Bronchial epithelial cell (primary cell): ENCODE measurements around the gene ADAMTS8. TPM values are rescaled to one million over a fixed set of nuclear protein-coding genes. Genes with fewer than 3 reads are reported as not detected.

Experiments
- DNase-seq: peaks from one replicate; pipeline ENCODE4 v3.0.0-alpha.2; 2010; ENCODE audit warnings: low read depth
- FAIRE-seq: peaks from 2 replicates; lab custom pipeline; 2011; peaks lifted over from hg19 to GRCh38; lab: Jason Lieb, UNC
- H3K27me3 ChIP-seq: 2 replicates; pipeline ENCODE4 v1.5.1; 2011; ENCODE audit warnings: low read length; ENCODE audit not compliant: control insufficient read depth, insufficient read depth
- H3K36me3 ChIP-seq: 2 replicates; pipeline ENCODE4 v1.5.1; 2011; ENCODE audit warnings: low read length; ENCODE audit not compliant: control insufficient read depth, insufficient read depth
- H3K4me3 ChIP-seq: 2 replicates; pipeline ENCODE4 v1.5.1; 2011; ENCODE audit warnings: mild to moderate bottlenecking, low read depth, low read length, control low read depth
- CTCF ChIP-seq: IDR thresholded peaks from 2 replicates; pipeline ENCODE4 v1.5.1; 2011; ENCODE audit warnings: mild to moderate bottlenecking, moderate library complexity, low read length, control low read depth, inconsistent platforms; ENCODE audit not compliant: insufficient read depth, severe bottlenecking
- total RNA-seq: library from RNA; depleted of rRNA; stranded (reverse); fragments of >200 nt; gene quantifications from 2 replicates; pipeline ENCODE4 v1.2.1, GENCODE V29; 2014

Gene ADAMTS8
- total RNA-seq, 1 donor from 2014 or later = not detected

DNA sequence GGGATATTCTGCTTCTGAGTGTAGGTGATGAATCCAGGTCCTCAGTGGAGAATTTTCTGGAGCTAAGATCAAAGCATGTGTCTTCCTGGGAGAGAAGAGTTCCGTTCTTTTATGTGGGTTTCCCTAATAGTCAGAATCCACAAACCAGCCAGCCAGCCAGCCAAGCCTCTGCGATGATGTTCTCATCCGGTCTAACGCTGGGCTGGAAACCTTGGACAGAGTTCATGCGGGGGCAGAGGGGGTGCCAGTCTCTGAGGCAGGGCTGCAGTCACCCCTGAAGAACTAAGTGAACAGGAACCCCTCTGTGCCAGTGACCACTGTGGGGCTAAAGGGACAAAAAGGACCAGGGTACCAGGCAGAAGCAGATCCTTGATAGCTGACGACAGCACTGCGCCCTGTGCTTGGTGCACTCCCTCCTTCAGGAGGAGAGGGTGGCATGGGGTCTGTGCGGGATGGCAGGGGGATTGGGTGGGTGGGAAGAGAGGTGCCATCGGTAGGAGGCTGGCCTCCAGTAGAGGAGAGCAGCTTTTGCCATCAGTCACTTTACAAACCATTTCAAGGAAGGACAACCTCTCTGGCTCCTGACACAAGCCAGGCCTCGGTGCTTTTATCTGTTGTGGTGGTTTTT lies 47.1 kb upstream of the ADAMTS8 start:
- Histone ChIP-seq H3K27me3 (no peaks in the 10 kb centered on the region), H3K4me3 (no peak overlapping the region), H3K36me3 (peaks cover 1% of the 10 kb centered on the region)
- no peak for TF ChIP-seq CTCF
- no peak for DNase-seq
- no peak for FAIRE-seq

DNA sequence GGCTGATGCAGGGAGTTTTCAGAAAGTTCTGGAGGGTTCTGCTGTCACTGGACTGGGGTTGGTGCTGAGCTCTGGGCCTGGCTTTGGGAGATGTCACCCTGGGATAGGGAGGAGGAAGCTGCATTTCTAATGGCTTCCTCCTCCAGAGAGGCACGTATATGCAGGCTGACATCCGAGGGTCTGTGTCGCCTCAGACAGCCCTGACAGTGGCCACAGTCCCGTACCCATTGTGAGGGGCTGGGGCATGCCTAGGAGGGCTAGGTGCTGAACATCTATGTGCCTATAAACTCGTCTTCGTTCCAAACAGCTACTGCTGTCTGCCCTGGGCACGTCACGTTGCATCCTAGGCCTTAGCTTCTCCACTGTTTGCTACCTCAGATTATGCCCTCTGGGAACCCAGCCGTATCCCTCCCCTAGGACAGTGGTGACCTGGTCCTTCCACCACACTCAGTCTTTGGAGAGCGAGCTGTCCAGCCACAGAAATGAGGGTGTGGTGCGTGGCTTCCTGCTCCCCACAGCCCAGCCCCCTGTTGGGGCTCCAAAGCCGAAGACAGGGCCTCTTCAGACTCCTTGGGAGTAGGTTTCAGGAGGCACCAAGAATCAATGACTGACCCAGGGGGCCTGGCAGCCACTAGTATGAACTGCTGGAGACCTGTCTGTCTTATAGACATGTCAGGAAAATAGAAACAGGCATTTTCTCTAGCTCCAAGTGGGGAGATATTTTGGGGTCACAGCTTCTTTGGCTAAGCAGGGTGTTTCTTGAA lies 46.4 kb upstream of the ADAMTS8 start:
- DNase-seq (no peak), FAIRE-seq (no peak)
- no peak for TF ChIP-seq CTCF
- H3K36me3 ChIP-seq = peaks cover 1% of the 10 kb centered on the region
- H3K4me3 ChIP-seq = no peak overlapping the region
- no peaks in the 10 kb centered on the region for H3K27me3 ChIP-seq

DNA sequence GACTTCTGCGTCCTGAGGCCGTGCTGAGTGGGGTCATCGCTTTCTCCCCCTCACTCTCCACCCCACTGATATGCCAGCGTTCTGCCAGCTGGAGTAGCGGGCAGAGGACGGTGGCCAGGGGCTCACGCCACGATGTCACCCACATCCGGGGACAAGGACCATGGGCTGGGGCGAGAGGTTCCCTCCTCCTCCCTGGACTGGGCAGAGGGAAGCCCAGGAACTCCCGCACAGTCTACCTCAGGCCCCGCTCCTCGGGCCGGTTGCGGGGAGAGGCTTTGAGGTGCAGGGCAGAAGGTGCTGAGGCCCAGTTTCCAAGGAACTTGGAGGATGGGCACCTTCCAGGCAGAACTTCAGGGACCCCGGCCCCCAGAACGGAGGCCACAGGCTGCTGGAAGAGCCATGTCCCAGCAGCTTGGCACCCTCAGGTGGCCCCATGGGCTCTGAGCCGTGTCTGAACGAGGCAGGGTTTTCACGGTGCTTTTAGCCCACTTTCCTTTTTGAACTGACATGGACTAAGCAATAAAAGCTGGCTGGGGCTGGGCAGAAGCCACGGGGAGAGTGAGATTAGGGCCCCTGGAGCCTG lies 45.5 kb upstream of the ADAMTS8 start:
- Histone ChIP-seq H3K4me3 (no peak overlapping the region), H3K27me3 (no peaks in the 10 kb centered on the region), H3K36me3 (peaks cover 1% of the 10 kb centered on the region)
- DNase-seq = no peak
- FAIRE-seq = no peak
- TF ChIP-seq CTCF = no peak

DNA sequence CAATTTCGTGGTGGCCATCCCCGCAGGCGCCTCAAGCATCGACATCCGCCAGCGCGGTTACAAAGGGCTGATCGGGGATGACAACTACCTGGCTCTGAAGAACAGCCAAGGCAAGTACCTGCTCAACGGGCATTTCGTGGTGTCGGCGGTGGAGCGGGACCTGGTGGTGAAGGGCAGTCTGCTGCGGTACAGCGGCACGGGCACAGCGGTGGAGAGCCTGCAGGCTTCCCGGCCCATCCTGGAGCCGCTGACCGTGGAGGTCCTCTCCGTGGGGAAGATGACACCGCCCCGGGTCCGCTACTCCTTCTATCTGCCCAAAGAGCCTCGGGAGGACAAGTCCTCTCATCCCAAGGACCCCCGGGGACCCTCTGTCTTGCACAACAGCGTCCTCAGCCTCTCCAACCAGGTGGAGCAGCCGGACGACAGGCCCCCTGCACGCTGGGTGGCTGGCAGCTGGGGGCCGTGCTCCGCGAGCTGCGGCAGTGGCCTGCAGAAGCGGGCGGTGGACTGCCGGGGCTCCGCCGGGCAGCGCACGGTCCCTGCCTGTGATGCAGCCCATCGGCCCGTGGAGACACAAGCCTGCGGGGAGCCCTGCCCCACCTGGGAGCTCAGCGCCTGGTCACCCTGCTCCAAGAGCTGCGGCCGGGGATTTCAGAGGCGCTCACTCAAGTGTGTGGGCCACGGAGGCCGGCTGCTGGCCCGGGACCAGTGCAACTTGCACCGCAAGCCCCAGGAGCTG lies 44.8 kb upstream of the ADAMTS8 start:
- Histone ChIP-seq H3K4me3 (no peak overlapping the region), H3K36me3 (peaks cover 1% of the 10 kb centered on the region), H3K27me3 (no peaks in the 10 kb centered on the region)
- no peak for DNase-seq
- no peak for FAIRE-seq
- no peak for TF ChIP-seq CTCF

DNA sequence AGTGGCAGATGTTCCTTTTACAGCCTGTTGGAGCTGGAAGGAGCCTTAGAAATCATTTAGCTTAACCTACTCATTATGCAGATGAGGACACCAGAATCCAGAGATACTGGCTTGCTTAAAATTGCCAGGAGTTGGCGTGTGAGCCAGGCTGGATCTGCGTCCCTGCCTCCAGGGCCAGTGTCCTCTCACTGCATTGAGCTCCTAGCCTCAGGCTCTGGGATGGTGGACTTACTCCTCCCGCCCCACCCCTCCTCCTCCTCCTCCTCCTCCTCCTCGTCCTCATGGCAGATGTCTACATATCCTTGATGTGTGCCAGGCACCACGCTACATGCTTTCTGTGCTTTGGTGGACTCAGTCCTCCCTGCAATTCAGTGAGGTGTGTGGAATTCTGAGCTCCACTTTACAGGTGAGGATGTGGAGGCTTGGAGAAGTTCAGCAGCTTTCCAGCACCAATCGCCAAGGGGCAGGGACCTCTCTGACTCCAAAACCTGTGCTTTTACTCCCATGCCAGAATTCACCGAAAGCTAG lies 44.1 kb upstream of the ADAMTS8 start:
- no peak for DNase-seq

More for the DNA sequence above, 44.1 kb upstream of the ADAMTS8 start:
- peaks cover 1% of the 10 kb centered on the region for H3K36me3 ChIP-seq
- no peak for TF ChIP-seq CTCF
- no peak for FAIRE-seq
- no peaks in the 10 kb centered on the region for H3K27me3 ChIP-seq
- H3K4me3 ChIP-seq = no peak overlapping the region
